ENCODE results near the gene GYPE.
"Not testable (repeated sequence)": the region's sequence is repeated elsewhere in the genome, so short reads cannot be mapped to it uniquely, and the experiment has no call there.

GRCh38 chr4:143856017-143856557 is 49.3 kb downstream of the GYPE start:
- TF ChIP-seq TARDBP (IDR thresholded peaks at IDR 0.05); FOXA1 (IDR thresholded peaks at IDR 0.05); SP1 (IDR thresholded peaks at IDR 0.05); SUZ12 (IDR thresholded peaks at IDR 0.05); NFRKB (IDR thresholded peaks at IDR 0.05); ELF4 (IDR thresholded peaks at IDR 0.05); ZNF384 (IDR thresholded peaks at IDR 0.05); BHLHE40 (IDR thresholded peaks at IDR 0.05; ENCODE audit: borderline replicate concordance); FOXK2 (IDR thresholded peaks at IDR 0.05); LEF1 (IDR thresholded peaks at IDR 0.05; ENCODE audit: borderline replicate concordance): not testable (repeated sequence)
